ENCODE results near the gene TRIM14.
"Not testable (repeated sequence)": the region's sequence is repeated elsewhere in the genome, so short reads cannot be mapped to it uniquely, and the experiment has no call there.

Gene TRIM14

DNA sequence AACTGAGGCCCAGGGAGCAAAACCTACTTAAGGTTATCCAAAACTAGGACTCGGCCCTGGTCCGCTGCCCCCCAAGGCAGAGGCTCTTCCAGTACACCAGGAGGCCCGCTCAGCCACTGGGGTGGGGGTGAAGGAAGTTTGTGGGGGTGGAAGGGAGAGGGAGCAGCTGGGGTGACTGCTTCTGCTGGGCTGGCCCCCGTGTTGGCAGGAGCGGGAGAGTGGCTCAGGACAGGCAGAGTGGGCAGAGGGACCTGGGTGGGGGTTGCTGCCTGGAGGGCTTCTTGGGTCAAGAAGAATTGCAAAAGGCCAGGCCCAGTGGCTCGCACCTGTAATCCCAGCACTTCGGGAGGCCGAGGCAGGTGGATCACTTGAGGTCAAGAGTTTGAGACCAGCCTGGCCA, 8.2 kb upstream of the TRIM14 start:
- Histone ChIP-seq H3K27me3 (replicated peaks) (no peaks in the 10 kb centered on the region), H3K4me3 (ENCODE audit: low read depth, low read length) (no peak overlapping the region), H3K36me3 (replicated peaks) (no peaks in the 10 kb centered on the region), H3K27ac (no peak overlapping the region)
- in situ Hi-C loops (cut with HindIII; ENCODE audit: low pct_ligation_motif_present, low sequenced_read_pairs): no loop called here
- no peak for TF ChIP-seq CTCF (IDR thresholded peaks at IDR 0.05; ENCODE audit: low read depth, low read length, missing control alignments)
- no peak for DNase-seq

GRCh38 chr9:98124637-98125426, 5.8 kb upstream of the TRIM14 start:
- Histone ChIP-seq H3K27me3 (replicated peaks) (no peaks in the 10 kb centered on the region), H3K27ac (no peak overlapping the region), H3K36me3 (replicated peaks) (no peaks in the 10 kb centered on the region), H3K4me3 (ENCODE audit: low read depth, low read length) (no peak overlapping the region)
- DNase-seq: no peak
- in situ Hi-C loops (cut with HindIII; ENCODE audit: low pct_ligation_motif_present, low sequenced_read_pairs): no loop called here
- no peak for TF ChIP-seq CTCF (IDR thresholded peaks at IDR 0.05; ENCODE audit: low read depth, low read length, missing control alignments)

GRCh38 chr9:98124091-98124490, 5.1 kb upstream of the TRIM14 start:
- H3K4me3 ChIP-seq (ENCODE audit: low read depth, low read length); H3K27me3 ChIP-seq (replicated peaks); H3K36me3 ChIP-seq (replicated peaks); in situ Hi-C loops (cut with HindIII; ENCODE audit: low pct_ligation_motif_present, low sequenced_read_pairs); DNase-seq; H3K27ac ChIP-seq: not testable (repeated sequence)

GRCh38 chr9:98121058-98121457, 2.0 kb upstream of the TRIM14 start:
- no peak overlapping the region for H3K4me3 ChIP-seq (ENCODE audit: low read depth, low read length)
- H3K36me3 ChIP-seq (replicated peaks): no peaks in the 10 kb centered on the region
- DNase-seq: no peak
- no peak overlapping the region for H3K27ac ChIP-seq
- no peaks in the 10 kb centered on the region for H3K27me3 ChIP-seq (replicated peaks)
- TF ChIP-seq CTCF (IDR thresholded peaks at IDR 0.05; ENCODE audit: low read depth, low read length, missing control alignments): no peak
- in situ Hi-C loops (cut with HindIII; ENCODE audit: low pct_ligation_motif_present, low sequenced_read_pairs): no loop called here

DNA sequence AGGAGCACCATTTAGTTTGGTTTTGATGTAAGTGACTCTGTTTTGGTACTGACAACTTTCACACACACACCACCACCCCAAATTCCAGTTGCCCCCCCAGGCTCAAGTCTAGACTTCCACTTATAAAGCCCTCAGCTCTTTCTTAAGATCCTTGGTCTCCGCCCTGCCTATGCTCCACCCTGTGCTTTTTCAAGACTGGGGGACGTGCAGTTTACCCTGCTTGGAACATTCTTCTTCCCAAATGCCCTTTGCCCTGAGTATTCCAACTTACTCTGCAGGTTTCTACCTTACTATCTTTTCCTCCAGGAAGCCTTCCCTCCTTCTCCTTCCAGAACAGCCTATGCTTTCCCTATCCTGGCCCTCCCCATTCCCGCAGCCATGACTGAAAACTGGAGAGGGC, 1.5 kb upstream of the TRIM14 start:
- no peak overlapping the region for H3K4me3 ChIP-seq (ENCODE audit: low read depth, low read length)
- no peak for DNase-seq
- no peak overlapping the region for H3K27ac ChIP-seq
- no peak for TF ChIP-seq CTCF (IDR thresholded peaks at IDR 0.05; ENCODE audit: low read depth, low read length, missing control alignments)
- no peaks in the 10 kb centered on the region for H3K36me3 ChIP-seq (replicated peaks)
- in situ Hi-C loops (cut with HindIII; ENCODE audit: low pct_ligation_motif_present, low sequenced_read_pairs): no loop called here
- no peaks in the 10 kb centered on the region for H3K27me3 ChIP-seq (replicated peaks)

DNA sequence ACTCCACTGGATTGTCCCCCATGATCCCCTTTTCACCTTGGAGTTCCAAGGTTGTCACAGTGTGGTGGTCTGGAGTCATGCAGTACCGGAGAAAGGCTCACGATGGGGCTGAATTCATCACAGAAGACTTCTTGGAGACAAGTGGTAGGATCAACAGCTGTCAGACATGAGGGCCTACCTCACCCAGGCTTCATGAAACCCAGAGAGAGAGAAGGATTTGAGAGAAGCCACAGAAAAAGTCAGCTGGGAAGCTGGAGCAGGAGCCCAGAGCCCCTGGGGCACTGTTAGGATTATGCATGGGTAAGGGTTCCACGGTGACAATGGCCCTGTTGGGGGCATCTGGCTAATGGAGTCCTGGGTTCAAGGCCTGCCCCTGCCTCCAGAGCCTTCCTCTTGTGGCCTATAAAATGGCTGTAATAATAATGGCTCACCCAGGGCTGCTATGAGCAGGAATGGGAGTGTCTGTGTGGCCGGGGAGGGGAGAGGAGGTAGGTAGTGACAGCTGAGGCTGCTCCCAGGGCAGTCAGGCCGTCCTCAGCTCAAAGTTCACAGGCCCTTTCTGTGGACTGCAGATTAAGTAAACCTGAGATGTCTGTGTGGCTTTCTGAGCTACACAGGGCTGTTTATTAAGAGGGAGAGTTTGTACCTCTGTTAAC, 910 bp downstream of the TRIM14 start:
- peak; percentile 47 for TF ChIP-seq CTCF (IDR thresholded peaks at IDR 0.05; ENCODE audit: low read depth, low read length, missing control alignments)
- H3K27ac ChIP-seq: no peak overlapping the region
- peak overlapping the region; percentile 70 for H3K4me3 ChIP-seq (ENCODE audit: low read depth, low read length)
- in situ Hi-C loops (cut with HindIII; ENCODE audit: low pct_ligation_motif_present, low sequenced_read_pairs): no loop called here
- no peaks in the 10 kb centered on the region for H3K27me3 ChIP-seq (replicated peaks)
- no peak for DNase-seq
- H3K36me3 ChIP-seq (replicated peaks): no peaks in the 10 kb centered on the region

DNA sequence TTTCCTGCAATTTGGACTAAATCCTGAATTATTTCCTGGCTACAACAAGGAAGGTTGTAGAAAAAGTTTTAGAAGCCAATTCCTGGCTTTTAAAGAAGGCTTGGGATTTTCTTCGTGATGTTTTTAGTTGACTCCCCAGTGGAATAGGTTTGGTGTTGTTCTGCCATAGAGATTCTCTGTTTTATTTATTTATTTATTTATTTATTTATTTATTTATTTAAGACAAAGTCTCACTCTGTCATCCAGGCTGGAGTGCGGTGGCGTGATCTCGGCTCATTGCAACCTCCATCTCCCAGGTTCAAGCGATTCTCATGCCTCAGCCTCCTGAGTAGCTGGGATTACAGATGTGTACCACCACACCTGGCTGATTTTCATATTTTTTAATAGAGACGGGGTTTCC, 1.9 kb downstream of the TRIM14 start:
- H3K27ac ChIP-seq; H3K27me3 ChIP-seq (replicated peaks); H3K4me3 ChIP-seq (ENCODE audit: low read depth, low read length); H3K36me3 ChIP-seq (replicated peaks); in situ Hi-C loops (cut with HindIII; ENCODE audit: low pct_ligation_motif_present, low sequenced_read_pairs); DNase-seq: not testable (repeated sequence)
